NCI-H2029 treated with DMSO at 0.1 percent for 48 hours (cell line): ENCODE results near the gene MEP1A.
"Not testable (repeated sequence)": the region's sequence is repeated elsewhere in the genome, so short reads cannot be mapped to it uniquely, and the experiment has no call there.

Experiments used
- DNase-seq: peaks from one replicate; lab custom pipeline; 2025; lab: John Stamatoyannopoulos, UW

The MEP1A gene

DNA sequence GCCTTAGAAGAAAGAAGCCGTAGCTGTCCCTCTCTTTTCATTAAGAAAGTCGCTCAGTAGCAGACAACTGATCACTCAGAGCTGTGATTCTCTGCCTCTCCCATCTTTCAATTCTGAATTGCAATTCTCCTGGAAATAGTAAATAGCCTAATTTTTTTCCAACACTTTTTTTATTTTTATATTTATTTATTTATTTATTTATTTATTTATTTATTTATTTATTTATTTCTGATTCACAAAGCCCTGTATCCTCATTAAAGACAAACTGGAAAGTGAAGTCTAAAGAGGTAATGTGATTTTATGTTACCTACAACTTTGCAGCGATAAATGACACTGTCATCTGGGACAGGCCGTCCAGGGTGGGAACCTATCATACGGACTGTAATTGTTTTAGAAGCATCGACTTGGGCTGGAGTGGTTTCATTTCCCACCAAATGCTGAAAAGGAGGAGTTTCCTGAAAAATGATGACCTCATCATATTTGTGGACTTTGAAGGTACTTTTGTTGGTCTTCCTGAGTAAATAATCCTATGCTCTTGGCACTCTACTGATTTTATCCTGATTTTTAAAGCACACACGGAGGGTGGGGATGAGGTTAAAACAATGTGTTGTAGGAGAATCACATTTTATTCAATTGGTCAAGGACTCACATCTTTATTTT, 41.2 kb downstream of the MEP1A start:
- DNase-seq, result not testable (repeated sequence)

- not testable (repeated sequence) for DNase-seq
These were observed 41.8 kb downstream of the MEP1A start for GRCh38 chr6:46834991-46835390.

DNA sequence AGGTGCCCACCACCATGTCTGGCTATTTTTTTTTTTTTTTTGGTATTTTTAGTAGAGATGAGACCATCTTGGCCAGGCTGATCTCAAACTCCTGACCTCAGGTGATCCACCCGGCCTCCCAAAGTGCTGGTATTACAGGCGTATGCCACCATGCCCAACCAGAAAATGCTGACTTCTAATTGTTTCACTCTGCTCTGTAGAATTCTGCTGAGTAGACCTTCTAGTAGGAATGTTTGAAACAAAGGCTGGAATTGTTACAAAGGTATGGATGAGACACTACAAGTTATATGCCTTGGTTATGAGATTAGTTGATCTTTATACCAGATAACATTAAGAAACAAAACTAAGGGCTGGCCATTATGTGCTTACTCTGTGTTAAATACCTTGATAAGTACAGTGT, 44.8 kb downstream of the MEP1A start:
- no peak for DNase-seq

- DNase-seq, result not testable (repeated sequence)
These were observed 49.2 kb downstream of the MEP1A start for GRCh38 chr6:46842252-46842846.

DNA sequence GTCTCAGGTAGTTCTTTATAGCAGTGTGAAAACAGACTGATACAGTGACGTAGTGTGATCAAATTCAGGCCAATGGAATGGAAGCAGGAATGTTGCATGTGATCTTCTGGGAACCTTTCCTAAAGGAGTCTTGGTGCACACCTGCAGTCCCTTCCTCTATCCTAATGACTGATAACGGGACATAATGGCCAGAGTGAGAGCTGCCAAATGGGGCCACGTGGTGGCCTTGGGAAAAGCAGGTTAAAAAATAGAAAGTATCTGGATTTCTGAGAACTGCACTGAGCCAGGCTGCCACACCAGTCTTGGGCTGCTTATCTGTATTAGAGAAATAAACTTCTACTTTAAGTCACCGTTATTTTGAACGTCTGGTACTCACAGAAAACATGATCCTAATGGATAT, 51.9 kb downstream of the MEP1A start:
- no peak for DNase-seq

DNA sequence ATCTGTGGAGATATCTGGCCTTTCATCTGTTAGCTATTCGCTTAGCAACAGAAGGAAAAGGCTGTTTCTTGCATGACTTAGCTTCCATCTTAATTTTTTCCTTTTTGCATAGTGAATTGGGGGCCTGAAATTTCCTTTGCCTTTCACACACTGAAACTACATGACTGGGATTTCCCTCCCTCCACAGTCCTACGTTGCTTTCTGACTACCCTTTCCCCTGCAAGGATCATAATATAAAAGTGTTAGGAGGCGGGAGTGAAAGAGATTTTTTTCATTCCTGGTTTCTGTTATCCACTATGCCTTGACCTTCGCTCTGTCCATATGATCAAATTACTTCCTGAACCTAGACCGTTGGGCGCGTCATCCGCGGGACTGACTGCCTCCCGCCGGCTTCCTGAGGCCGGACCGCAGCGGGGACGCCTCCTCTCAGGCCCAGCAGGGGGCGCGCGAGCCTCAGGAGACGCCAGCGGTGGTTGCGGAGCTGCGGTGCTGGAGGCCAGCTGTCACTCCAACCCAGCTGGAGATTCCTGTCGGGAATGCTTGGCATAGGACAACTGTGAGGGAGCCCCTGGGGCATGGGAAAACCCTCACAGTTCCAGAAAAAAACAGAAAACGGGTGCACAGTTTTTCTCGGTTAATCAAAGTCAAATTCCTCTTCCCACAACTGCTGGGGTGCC, 55.6 kb downstream of the MEP1A start:
- DNase-seq, result peak; percentile 34

- DNase-seq, result no peak
These were observed 56.1 kb downstream of the MEP1A start for GRCh38 chr6:46849361-46849690.

DNA sequence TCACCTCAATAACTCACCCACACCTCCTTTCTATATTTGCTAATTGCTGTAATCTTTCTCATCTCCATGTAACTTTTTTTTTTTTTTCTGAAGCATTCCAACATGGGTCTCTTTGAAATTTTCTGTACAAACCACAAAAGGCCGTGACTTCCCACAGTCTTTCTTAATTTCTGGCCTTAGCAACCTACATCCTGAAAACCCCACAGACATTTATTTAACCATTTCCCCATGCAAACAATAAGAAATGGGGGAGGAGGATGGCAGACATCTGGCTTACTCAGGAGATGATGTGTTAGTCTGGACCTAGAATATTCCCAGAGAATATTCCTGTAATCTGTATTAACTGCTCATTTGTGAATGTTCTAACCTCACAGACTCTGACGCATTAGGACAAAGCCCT, 57.6 kb downstream of the MEP1A start:
- no peak for DNase-seq

DNA sequence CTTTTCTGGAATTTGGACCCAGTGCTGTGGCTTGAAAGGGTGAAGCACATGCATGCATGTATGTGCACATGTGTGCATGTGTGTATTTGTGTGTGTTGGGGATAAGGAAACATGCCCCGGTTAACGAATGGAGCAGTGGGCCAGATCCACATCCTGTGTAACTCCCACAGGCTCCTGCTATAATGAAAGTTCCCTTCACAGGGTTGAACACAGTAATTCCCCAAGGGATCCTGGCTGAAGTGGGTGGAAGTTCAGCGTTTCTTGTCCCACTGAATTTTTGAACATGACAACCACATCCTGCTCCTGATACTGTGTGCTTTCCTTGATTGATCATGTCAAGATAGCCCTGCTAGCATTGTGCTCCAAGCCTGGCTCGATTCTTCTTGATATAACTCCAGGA, 58.4 kb downstream of the MEP1A start:
- not testable (repeated sequence) for DNase-seq

- not testable (repeated sequence) for DNase-seq
These were observed 62.8 kb downstream of the MEP1A start for GRCh38 chr6:46855966-46856365.

DNA sequence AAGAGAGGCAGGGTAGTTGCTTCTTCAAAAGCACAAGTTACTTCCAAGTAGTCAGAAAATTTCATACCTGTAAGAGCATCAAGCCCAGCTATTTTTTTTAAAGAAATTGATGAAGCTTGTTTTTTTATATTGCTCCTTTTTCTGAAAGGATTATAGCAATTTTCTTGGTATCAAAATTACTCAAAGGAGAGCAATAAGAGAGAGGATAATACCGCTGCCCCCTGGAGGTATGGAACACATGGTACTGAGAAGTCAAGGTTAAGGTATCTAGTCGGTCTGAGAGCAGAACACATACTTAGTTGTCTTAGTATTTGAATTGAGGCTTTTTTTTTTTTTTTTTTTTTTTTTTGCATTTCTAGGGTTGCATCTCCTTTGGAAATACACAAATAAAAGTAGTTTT, 69.2 kb downstream of the MEP1A start:
- DNase-seq, result no peak

- no peak for DNase-seq
These were observed 70.6 kb downstream of the MEP1A start for GRCh38 chr6:46863791-46864190.

DNA sequence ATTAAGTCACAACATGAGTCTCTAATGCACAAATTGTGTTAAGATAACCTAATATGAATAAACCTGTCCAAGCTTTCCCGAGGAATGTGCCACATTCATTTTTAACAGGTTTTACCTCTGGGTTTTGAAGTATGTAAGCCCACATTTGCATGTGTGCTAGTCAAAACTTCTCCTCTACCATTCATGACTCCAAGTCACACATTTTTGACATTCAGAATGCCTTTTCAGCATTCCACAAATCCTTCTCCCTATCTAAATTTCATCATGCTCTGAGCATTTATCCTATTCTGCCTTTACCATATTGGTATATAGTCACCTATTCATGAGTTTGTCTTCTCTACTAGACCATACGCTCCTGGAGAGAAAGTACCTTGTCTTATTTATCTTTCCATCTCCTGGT, 72.0 kb downstream of the MEP1A start:
- no peak for DNase-seq

GRCh38 chr6:46867411-46867810, 74.2 kb downstream of the MEP1A start:
- DNase-seq, result no peak

DNA sequence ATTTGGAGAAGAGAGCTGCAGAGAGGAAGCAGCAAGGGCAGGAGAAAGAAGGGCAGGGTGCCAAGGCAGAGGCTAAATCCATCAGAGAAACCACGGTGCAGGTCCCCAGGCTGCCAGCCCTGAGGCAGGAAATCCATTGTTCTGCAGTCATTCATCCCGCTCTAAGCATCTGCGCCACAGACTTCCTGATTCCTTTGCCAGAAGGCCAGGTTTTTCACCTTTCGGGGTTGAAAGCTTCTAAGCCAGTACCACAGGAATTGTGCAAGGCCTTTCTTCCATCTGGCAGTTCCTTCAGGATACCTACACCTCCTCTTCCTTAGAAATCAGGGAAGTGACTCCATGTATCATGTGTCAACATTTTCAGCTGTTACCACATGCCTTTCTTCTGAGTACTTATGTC, 82.9 kb downstream of the MEP1A start:
- DNase-seq, result peak; percentile 94

- no peak for DNase-seq
These were observed 85.8 kb downstream of the MEP1A start for GRCh38 chr6:46879003-46879402.

DNA sequence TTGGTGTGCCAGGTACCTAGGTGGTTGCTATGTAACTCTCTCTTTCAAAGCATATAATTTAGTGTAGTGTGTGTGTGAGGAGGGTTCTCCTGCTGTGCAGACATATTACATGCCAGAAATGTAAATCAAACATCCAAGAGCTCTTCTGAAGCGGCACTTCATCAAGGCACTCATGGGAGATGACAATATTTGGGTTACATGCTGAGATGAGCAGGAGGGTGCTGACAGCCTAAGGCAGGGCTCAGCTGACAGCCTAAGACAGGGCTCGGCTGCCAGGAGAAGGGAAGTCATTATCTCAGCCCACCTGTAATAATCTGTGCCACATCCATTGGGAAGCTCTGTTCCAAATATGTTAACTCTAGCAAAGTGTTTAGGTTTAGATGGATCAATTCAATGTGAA, 89.5 kb downstream of the MEP1A start:
- DNase-seq, result peak; percentile 93

- DNase-seq, result no peak
These were observed 94.8 kb downstream of the MEP1A start for GRCh38 chr6:46888031-46888430.

GRCh38 chr6:46888578-46888977, 95.4 kb downstream of the MEP1A start:
- DNase-seq, result no peak
